GM19397 (cell line): ENCODE results near the gene TAS2R9.
"Not testable (repeated sequence)": the region's sequence is repeated elsewhere in the genome, so short reads cannot be mapped to it uniquely, and the experiment has no call there.

Experiments
- ATAC-seq: cut with Tn5 transposase; IDR thresholded peaks from one replicate; pipeline ENCODE4 v1.9.1; 2021; ENCODE audit warnings: mild to moderate bottlenecking, moderate library complexity; ENCODE audit not compliant: unreplicated experiment

Gene TAS2R9

GRCh38 chr12:10810068-10810467 lies at the start of gene TAS2R9:
Gene TAS2R9 (minus strand): TSS chr12:10810168. CDS start chr12:10810075, 93 bp downstream.
- no peak for ATAC-seq

DNA sequence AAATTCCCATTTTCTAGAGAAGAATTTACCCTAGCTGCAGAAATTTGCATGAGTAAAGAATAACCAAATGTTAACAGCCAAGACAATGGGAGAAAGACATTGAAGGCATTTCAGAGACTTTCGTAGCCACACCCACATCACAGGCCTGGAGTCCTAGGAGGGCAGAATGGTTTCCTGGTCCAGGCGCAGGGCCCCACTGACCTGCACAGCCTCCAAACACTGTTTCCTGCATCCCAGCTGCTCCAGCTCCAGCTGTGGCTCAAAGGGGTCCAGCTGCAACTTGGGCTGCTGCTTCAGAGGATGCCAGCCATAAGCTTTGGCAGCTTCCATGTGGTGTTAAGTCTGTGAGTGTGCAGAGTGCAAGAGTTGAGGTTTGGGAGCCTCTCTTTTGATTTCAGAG lies 45.8 kb upstream of the TAS2R9 start:
- no peak for ATAC-seq

GRCh38 chr12:10853776-10854175 lies 43.8 kb upstream of the TAS2R9 start:
- no peak for ATAC-seq

DNA sequence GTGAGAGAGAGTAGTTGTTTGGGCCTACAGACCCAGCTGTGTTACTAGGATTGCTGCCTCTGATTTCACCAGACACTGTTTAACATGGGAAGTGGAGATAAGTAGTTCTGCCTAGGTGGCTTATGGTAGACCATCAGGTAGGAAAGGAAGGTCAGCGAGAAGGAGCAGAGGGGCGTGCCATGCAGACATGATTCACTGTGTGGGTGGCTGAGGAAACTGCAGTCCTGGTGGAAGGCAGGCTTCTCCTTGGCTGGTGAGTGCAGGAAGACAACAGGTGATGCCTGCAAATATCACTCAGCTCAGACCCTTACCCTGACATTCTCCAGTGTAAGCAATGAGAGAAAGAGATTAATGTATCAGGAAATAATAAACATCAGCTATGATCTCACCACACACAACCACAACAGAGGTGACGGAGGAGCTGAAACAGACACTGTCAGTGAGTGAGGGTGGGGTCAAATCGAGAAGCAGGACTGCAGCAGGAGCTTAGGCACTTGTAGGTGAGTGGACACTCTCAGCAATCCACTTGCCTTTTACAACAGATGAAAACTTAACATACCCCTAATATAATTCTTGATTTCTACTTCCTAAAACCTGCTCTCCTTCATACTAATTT lies 41.4 kb upstream of the TAS2R9 start:
- ATAC-seq: no peak

GRCh38 chr12:10849425-10849878 lies 39.5 kb upstream of the TAS2R9 start, which contains the start of gene PRR4:
Gene PRR4 (minus strand): TSS chr12:10849475. CDS start chr12:10849437, 38 bp downstream.
- no peak for ATAC-seq

DNA sequence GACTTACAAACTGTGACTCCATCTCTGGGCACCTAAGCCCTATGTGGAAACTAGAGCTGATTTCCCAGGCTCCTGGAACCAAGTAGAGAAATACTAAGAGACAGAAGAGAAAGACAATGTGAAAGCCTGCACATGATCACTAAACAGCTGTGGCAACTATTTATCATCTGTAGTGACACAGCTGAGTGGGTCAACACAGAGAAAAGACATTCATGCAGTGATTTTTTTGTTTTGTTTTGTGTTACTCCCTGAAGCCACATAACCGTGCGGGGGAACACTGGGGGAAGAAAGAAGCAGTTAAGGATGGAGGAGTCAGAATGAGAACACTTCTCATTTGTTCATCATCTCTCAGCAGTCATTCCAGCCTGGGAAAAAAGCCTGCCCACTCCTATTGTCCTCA lies 37.8 kb upstream of the TAS2R9 start:
- ATAC-seq: no peak

DNA sequence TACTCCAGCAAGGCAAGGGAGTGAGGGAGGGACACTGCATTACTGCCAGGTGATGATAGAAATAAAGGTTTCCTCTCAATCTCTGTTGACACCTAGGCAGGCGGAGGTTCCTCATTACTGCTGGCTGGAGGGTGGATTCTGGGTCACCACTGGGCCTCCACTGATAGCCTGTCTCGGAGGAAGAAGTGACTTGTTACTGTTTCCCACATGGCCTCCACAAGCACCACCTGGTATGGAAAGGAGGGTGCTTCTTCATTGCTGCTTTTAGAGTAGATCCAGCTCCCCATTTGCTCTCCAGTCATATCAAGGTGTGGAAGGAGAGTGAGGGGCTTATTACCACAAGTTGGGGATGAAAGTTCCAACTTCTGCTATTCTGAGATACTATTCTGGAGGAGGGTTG lies 32.9 kb upstream of the TAS2R9 start:
- ATAC-seq: no peak

DNA sequence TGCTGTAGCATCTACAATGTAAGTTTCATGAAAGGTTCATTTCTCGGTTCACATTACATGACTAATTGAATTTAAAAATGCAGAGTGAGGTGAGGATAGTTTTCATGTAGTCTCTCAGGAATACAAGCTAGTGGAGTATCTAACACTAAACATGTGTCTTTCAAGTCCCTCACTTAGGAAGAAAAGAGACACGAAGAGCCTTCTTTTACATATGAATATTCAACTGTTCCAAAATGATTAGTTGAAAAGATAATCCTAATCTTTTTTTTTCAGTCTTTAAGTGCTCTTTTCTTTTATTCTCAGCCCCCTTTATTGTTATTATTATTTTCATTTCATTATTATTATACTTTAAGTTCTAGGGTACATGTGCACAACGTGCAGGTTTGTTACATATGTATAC lies 28.5 kb upstream of the TAS2R9 start:
- no peak for ATAC-seq

DNA sequence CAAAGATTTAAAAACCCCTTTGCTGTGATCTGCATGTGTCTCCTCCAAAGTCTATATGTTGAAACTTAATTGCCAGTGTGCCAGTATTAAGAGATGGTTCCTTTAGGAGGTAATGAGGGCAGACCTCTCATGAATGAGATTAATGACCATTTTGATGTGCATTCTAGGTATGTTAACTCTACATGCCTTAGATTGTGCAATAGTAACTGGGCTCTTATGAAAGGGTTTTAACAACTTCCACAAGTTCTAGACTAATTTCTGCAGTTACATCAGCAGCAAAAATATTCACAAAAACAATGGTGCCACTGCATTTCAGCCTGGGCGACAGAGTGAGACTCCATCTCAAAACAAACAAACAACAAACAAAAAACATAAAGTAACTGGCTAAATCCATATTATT lies 20.0 kb upstream of the TAS2R9 start:
- no peak for ATAC-seq

GRCh38 chr12:10826258-10826657 lies 16.3 kb upstream of the TAS2R9 start, which contains the start of gene TAS2R10:
Gene TAS2R10 (minus strand): TSS chr12:10826358. CDS start chr12:10826269, 89 bp downstream.
- no peak for ATAC-seq

GRCh38 chr12:10824957-10825356 lies 15.0 kb upstream of the TAS2R9 start:
- ATAC-seq: no peak

- no peak for ATAC-seq
Observed at GRCh38 chr12:10811883-10812536, 2.0 kb upstream of the TAS2R9 start.

GRCh38 chr12:10807186-10807585 lies 2.8 kb downstream of the TAS2R9 start, which contains the start of gene TAS2R8:
Gene TAS2R8 (minus strand): TSS chr12:10807286. CDS start chr12:10806980, 306 bp downstream.
- no peak for ATAC-seq

- no peak for ATAC-seq
Observed at GRCh38 chr12:10802587-10802986, 7.4 kb downstream of the TAS2R9 start, which contains the start of gene TAS2R7. Gene TAS2R7 (minus strand): TSS chr12:10802627. CDS start chr12:10802570, 57 bp downstream.

- ATAC-seq: no peak
Observed at GRCh38 chr12:10801741-10802140, 8.2 kb downstream of the TAS2R9 start.

GRCh38 chr12:10794222-10794621 lies 15.7 kb downstream of the TAS2R9 start:
- ATAC-seq: no peak

- ATAC-seq: not testable (repeated sequence)
Observed at GRCh38 chr12:10791769-10792168, 18.2 kb downstream of the TAS2R9 start.

DNA sequence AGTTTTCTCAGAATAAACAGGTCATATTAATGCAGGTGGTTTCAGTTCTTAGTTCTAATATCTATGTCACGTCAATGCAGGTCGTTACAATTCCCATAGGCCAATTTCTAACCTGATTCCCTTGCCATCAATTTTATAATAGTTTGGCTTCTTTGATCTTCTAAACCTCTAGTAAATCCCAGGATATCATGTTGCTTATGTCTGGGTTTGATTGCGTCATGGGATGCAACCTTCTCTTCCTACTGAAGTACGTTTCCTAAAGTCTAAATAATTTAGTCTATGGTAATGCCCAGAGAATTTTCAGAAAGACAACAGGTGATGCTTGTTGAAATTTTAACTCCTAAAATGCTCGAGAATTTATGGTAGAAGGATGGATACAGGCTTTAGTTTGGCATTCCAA lies 26.7 kb downstream of the TAS2R9 start:
- ATAC-seq: no peak

- no peak for ATAC-seq
Observed at GRCh38 chr12:10779103-10779502, 30.9 kb downstream of the TAS2R9 start.

DNA sequence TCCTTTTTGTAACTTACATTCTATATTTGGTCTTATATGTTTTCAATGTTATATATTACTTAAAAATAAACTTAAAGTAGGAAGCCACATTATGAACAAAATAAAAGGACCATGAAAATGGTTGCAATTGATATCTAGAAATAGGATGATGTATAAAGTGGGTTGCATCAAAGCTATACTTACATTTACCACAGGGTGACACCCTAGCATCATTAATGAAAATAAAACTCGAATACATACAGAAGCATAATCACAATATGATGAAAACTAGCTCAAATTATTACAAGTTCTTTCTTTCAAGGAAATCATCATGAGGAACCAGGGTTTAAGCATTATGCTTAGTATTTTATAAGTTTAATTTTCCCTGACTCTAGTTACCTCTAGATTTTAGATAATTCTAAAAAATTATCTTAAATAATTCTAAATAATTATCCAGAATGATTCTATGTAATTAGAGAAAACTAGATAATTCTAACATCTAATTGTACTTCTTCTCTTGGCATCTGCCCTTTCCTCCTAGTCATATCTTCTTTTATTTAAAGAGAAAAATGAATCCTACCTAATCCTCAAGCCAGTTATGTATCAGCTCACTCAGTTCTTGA lies 38.7 kb downstream of the TAS2R9 start:
- ATAC-seq: no peak

DNA sequence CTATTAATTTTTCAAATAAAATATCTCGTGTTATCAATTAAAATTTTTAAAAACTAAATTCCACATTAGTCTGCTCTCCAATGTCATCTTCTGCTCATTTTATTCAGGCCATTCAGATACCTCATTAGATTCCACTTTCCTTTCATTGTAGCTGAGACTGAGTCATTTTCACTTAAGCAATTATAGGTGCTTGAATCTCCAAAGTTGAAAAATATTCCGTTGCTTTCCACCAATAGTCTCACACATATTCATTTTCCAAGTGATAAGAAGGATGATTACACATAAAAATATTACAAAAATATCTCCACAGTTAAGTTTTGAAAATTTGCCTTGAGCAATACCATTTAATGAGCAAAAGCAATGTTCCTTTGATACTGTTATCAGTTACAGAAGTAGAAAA lies 50.3 kb downstream of the TAS2R9 start:
- no peak for ATAC-seq
